ENCODE results near the gene TXNRD3. TPM values are rescaled to one million over a fixed set of nuclear protein-coding genes. Genes with fewer than 3 reads are reported as not detected.
"Not testable (repeated sequence)": the region's sequence is repeated elsewhere in the genome, so short reads cannot be mapped to it uniquely, and the experiment has no call there.

TXNRD3 gene
- total RNA-seq, 2 donors from 2014 or later: 1.9 to 2.9 TPM

DNA sequence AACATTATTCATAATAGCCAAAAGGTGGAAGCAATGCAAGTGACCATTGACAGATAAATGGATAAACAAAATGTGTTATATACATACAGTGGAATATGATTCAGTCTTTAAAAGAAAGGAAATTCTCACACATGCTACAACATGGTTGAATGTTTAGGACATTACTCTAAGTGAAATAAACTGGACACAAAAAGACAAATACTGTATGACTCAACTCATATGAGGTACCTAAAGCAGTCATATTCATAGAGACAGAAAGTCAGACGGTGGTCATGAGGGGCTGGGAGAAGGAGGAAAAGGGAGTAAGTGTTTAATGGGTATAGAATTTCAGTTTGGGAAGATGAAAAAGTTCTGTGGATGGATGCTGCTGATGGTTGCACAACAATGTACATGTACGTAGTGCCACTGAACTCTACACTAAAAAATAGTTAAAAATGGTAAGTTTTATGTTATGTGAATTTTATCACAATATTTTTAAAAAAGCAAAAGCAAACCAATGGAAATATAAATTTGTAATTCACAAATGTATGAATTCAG lies 5.3 kb downstream of the TXNRD3 start:
- H3K36me3 Mint-ChIP-seq (ENCODE audit: insufficient read depth in 2 of 2): no peaks in the 10 kb centered on the region
- H3K4me3 Mint-ChIP-seq: no peak overlapping the region
- H3K9me3 Mint-ChIP-seq: no peaks in the 10 kb centered on the region
- no peak for ATAC-seq (replicated peaks in 1 of 2)
- DNase-seq: no peak
- H3K4me1 Mint-ChIP-seq (ENCODE audit: low read depth): no peaks in the 10 kb centered on the region
- no peaks in the 10 kb centered on the region for H3K27me3 Mint-ChIP-seq (ENCODE audit: low read depth)
- H3K27ac Mint-ChIP-seq: no peak overlapping the region

DNA sequence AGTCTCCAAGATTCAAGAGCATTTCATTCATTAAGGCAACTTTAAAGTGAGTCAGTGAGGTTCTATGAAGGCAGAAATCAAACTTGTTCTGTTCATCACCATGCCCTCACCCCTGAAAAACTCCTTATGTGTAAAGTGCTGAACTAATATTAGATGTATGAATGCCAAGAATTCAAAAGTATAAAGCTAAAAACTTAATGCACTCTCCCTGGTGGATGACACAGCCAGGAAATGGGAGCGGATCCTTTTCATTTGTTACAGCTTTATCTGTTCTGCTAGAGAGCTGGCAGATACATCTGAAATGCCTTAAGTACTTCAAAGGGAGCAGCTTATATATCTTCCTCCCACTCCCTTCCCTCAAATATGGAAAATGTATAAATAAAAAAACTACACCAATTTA lies 8.2 kb downstream of the TXNRD3 start:
- Mint-ChIP-seq H3K27me3 (ENCODE audit: low read depth) (no peaks in the 10 kb centered on the region), H3K36me3 (ENCODE audit: insufficient read depth in 2 of 2) (peaks cover 1 to 5% of the 10 kb centered on the region in 2 donors), H3K27ac (no peak overlapping the region), H3K4me3 (no peak overlapping the region), H3K9me3 (no peaks in the 10 kb centered on the region), H3K4me1 (ENCODE audit: low read depth) (no peaks in the 10 kb centered on the region)
- DNase-seq: no peak
- ATAC-seq (replicated peaks in 1 of 2): no peak

GRCh38 chr3:126644615-126645014 lies 10.3 kb downstream of the TXNRD3 start:
- Mint-ChIP-seq H3K27ac (no peak overlapping the region), H3K4me1 (ENCODE audit: low read depth) (no peaks in the 10 kb centered on the region), H3K9me3 (no peaks in the 10 kb centered on the region), H3K36me3 (ENCODE audit: insufficient read depth in 2 of 2) (peaks cover 3 to 5% of the 10 kb centered on the region in 2 donors), H3K27me3 (ENCODE audit: low read depth) (no peaks in the 10 kb centered on the region), H3K4me3 (no peak overlapping the region)
- DNase-seq (no peak), ATAC-seq (replicated peaks in 1 of 2) (no peak)

DNA sequence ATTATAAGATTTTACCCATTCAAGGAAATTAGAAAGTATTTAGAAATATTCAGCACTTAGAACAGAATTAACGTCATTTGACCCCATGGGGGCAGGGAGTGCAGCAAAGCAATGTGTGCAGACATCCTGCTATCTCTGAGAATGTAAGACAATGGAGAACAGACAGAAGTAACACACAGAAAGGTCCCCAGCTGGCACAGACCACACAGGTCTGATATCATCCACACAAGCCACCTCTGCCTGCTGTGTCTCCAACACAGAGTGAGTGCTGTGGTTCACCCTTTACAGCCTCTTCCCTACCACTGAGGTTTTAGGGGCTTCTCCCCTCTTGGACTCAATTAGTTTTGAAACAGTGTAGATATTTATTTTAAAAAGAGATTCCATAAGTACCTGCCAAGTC lies 16.1 kb downstream of the TXNRD3 start:
- Mint-ChIP-seq H3K4me1 (ENCODE audit: low read depth) (no peaks in the 10 kb centered on the region), H3K36me3 (ENCODE audit: insufficient read depth in 2 of 2) (peaks cover 1 to 6% of the 10 kb centered on the region in 2 donors), H3K27me3 (ENCODE audit: low read depth) (no peaks in the 10 kb centered on the region), H3K27ac (no peak overlapping the region), H3K9me3 (no peaks in the 10 kb centered on the region), H3K4me3 (no peak overlapping the region)
- ATAC-seq (replicated peaks in 1 of 2): no peak
- no peak for DNase-seq

GRCh38 chr3:126636436-126636835 lies 18.5 kb downstream of the TXNRD3 start:
- H3K36me3 Mint-ChIP-seq (ENCODE audit: insufficient read depth in 2 of 2): peaks cover 1% of the 10 kb centered on the region in 2 donors
- no peak for ATAC-seq (replicated peaks in 1 of 2)
- no peak overlapping the region for H3K4me3 Mint-ChIP-seq
- no peak overlapping the region for H3K27ac Mint-ChIP-seq
- no peaks in the 10 kb centered on the region for H3K4me1 Mint-ChIP-seq (ENCODE audit: low read depth)
- no peaks in the 10 kb centered on the region for H3K27me3 Mint-ChIP-seq (ENCODE audit: low read depth)
- H3K9me3 Mint-ChIP-seq: no peaks in the 10 kb centered on the region
- no peak for DNase-seq

GRCh38 chr3:126634803-126635202 lies 20.1 kb downstream of the TXNRD3 start:
- no peaks in the 10 kb centered on the region for H3K4me1 Mint-ChIP-seq (ENCODE audit: low read depth)

GRCh38 chr3:126630020-126630419 lies 24.9 kb downstream of the TXNRD3 start:
- H3K4me1 Mint-ChIP-seq (ENCODE audit: low read depth): no peaks in the 10 kb centered on the region
- no peaks in the 10 kb centered on the region for H3K9me3 Mint-ChIP-seq
- no peaks in the 10 kb centered on the region for H3K27me3 Mint-ChIP-seq (ENCODE audit: low read depth)
- ATAC-seq (replicated peaks in 1 of 2): no peak
- no peak overlapping the region for H3K27ac Mint-ChIP-seq
- DNase-seq: no peak
- peaks cover 0 to 3% of the 10 kb centered on the region in 2 donors for H3K36me3 Mint-ChIP-seq (ENCODE audit: insufficient read depth in 2 of 2)
- no peak overlapping the region for H3K4me3 Mint-ChIP-seq

More at GRCh38 chr3:126634803-126635202, 20.1 kb downstream of the TXNRD3 start:
- Mint-ChIP-seq H3K27me3 (ENCODE audit: low read depth) (no peaks in the 10 kb centered on the region), H3K9me3 (no peaks in the 10 kb centered on the region), H3K36me3 (ENCODE audit: insufficient read depth in 2 of 2) (peaks cover 0 to 1% of the 10 kb centered on the region in 2 donors), H3K27ac (no peak overlapping the region), H3K4me3 (no peak overlapping the region)
- no peak for DNase-seq
- no peak for ATAC-seq (replicated peaks in 1 of 2)

- H3K4me1 Mint-ChIP-seq (ENCODE audit: low read depth); H3K27ac Mint-ChIP-seq; DNase-seq; H3K9me3 Mint-ChIP-seq; H3K36me3 Mint-ChIP-seq (ENCODE audit: insufficient read depth in 2 of 2); H3K27me3 Mint-ChIP-seq (ENCODE audit: low read depth); ATAC-seq (replicated peaks in 1 of 2); H3K4me3 Mint-ChIP-seq: not testable (repeated sequence)
Observed at GRCh38 chr3:126625735-126626134, 29.2 kb downstream of the TXNRD3 start.

GRCh38 chr3:126622694-126623093 lies 32.2 kb downstream of the TXNRD3 start:
- Mint-ChIP-seq H3K36me3 (ENCODE audit: insufficient read depth in 2 of 2) (peaks cover 0 to 3% of the 10 kb centered on the region in 2 donors), H3K4me1 (ENCODE audit: low read depth) (no peaks in the 10 kb centered on the region), H3K9me3 (no peaks in the 10 kb centered on the region), H3K27ac (no peak overlapping the region), H3K4me3 (no peak overlapping the region), H3K27me3 (ENCODE audit: low read depth) (no peaks in the 10 kb centered on the region)
- ATAC-seq (replicated peaks in 1 of 2) (no peak), DNase-seq (no peak)

- H3K9me3 Mint-ChIP-seq: no peaks in the 10 kb centered on the region
Observed at GRCh38 chr3:126621627-126622345, 33.1 kb downstream of the TXNRD3 start.

GRCh38 chr3:126621171-126621570 lies 33.8 kb downstream of the TXNRD3 start:
- H3K27ac Mint-ChIP-seq: no peak overlapping the region

More at GRCh38 chr3:126621627-126622345, 33.1 kb downstream of the TXNRD3 start:
- Mint-ChIP-seq H3K27ac (no peak overlapping the region), H3K36me3 (ENCODE audit: insufficient read depth in 2 of 2) (peaks cover 0 to 3% of the 10 kb centered on the region in 2 donors), H3K4me3 (no peak overlapping the region), H3K4me1 (ENCODE audit: low read depth) (peaks cover 8% of the 10 kb centered on the region), H3K27me3 (ENCODE audit: low read depth) (no peaks in the 10 kb centered on the region)
- DNase-seq (no peak), ATAC-seq (replicated peaks in 1 of 2) (no peak)

DNA sequence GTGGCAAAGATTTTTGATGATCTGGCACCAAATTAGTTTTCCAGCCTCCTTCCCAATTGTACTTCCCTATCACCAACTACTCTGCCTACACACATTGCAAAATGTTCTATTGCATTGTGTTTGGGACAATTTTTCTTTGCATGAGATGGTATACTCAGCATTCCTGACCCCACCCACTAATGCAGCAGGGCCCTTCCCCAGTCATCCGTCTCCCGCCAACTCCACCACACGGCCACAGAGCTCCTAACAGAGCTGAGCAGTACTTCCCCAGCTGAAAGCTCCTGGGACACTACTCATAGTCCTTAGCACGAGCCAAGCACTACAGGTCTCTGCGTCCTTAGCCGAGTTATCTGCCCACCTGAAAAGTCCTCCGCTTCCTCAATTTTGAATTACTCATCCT lies 34.2 kb downstream of the TXNRD3 start:
- DNase-seq: no peak
- H3K4me3 Mint-ChIP-seq: no peak overlapping the region
- H3K4me1 Mint-ChIP-seq (ENCODE audit: low read depth): peaks cover 8% of the 10 kb centered on the region
- no peak overlapping the region for H3K27ac Mint-ChIP-seq
- ATAC-seq (replicated peaks in 1 of 2): no peak
- no peaks in the 10 kb centered on the region for H3K9me3 Mint-ChIP-seq
- peaks cover 0 to 3% of the 10 kb centered on the region in 2 donors for H3K36me3 Mint-ChIP-seq (ENCODE audit: insufficient read depth in 2 of 2)
- no peaks in the 10 kb centered on the region for H3K27me3 Mint-ChIP-seq (ENCODE audit: low read depth)

More at GRCh38 chr3:126621171-126621570, 33.8 kb downstream of the TXNRD3 start:
- Mint-ChIP-seq H3K27me3 (ENCODE audit: low read depth) (no peaks in the 10 kb centered on the region), H3K4me1 (ENCODE audit: low read depth) (peaks cover 8% of the 10 kb centered on the region), H3K36me3 (ENCODE audit: insufficient read depth in 2 of 2) (peaks cover 0 to 3% of the 10 kb centered on the region in 2 donors), H3K9me3 (no peaks in the 10 kb centered on the region), H3K4me3 (no peak overlapping the region)
- DNase-seq (no peak), ATAC-seq (replicated peaks in 1 of 2) (no peak)

- no peak for DNase-seq
- no peak for ATAC-seq (replicated peaks in 1 of 2)
- Mint-ChIP-seq H3K9me3 (no peaks in the 10 kb centered on the region), H3K4me3 (no peak overlapping the region), H3K27me3 (ENCODE audit: low read depth) (no peaks in the 10 kb centered on the region), H3K4me1 (ENCODE audit: low read depth) (peaks cover 8% of the 10 kb centered on the region), H3K36me3 (ENCODE audit: insufficient read depth in 2 of 2) (peaks cover 0 to 3% of the 10 kb centered on the region in 2 donors), H3K27ac (no peak overlapping the region)
Observed at GRCh38 chr3:126618760-126619159, 36.2 kb downstream of the TXNRD3 start.

- no peak overlapping the region for H3K27ac Mint-ChIP-seq
- ATAC-seq (replicated peaks in 1 of 2) (no peak), DNase-seq (no peak)
- H3K9me3 Mint-ChIP-seq: no peaks in the 10 kb centered on the region
- H3K4me3 Mint-ChIP-seq: no peak overlapping the region
- peaks cover 0 to 3% of the 10 kb centered on the region in 2 donors for H3K36me3 Mint-ChIP-seq (ENCODE audit: insufficient read depth in 2 of 2)
- peaks cover 13% of the 10 kb centered on the region for H3K4me1 Mint-ChIP-seq (ENCODE audit: low read depth)
- H3K27me3 Mint-ChIP-seq (ENCODE audit: low read depth): no peaks in the 10 kb centered on the region
Observed at GRCh38 chr3:126618021-126618420, 36.9 kb downstream of the TXNRD3 start.

All from activated T-cell treated with anti-CD3 and anti-CD28 coated beads, Interleukin-2, amount 50 U/mL, for 72 hours (primary cell).